ENCODE results near the gene DSP.

Gene DSP

DNA sequence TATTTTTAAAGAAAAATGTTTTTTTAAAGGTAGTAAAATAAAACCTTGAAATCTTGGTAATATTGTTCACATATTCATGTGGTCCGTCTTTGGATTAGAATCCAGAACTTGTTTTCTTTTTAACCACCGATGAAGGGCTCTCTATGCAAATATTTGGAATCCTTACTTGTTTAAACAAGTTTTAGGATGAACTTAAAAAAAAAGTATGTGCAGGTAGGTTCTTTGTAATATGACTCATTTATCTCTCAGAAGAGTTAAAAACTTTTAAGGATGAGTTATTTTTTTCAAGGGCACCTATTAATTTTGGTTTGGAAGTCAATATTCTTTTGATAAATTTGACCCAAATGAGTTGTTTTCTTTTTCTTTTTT lies 8.9 kb downstream of the DSP start:
- H3K4me2 ChIP-seq, result no peak overlapping the region

DNA sequence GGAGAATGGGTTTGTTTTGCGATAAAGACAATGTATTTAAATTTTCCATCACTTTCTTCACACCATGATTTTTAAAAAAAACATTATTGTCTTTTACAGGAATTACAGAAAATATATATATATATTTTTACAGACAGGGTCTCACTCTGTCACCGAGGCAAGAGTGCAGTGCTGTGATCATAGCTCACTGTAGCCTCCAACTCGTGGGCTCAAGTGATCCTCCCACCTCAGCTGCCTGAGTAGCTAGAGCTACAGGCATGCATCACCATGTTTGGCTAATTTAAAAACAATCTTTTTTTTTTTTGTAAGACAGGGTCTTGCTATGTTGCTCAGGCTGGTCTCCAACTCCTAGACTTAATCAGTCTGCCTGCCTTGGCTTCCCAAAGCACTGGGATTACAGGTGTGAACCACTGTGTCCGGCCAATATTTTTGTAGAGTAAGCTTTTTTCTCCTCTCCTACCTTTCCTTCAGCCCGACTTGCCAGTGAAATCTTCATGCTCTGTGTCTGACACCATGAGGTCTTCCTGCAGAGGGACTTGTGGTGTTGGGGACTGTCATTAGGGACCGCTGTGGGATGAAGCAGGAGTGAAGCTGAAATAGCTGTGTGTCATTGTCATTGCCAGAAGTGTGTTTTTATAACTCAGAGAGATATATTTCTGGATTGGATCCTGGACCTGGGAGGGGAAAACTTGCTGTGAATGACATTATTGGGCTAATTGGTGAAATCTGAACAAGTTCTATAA lies 13.2 kb downstream of the DSP start:
- Histone ChIP-seq H3K4me3 (no peak overlapping the region), H3K27ac (no peak overlapping the region), H4K20me1 (no peaks in the 10 kb centered on the region), H3K9ac (no peak overlapping the region), H3K36me3 (no peaks in the 10 kb centered on the region), H3K27me3 (no peaks in the 10 kb centered on the region), H3K4me2 (no peak overlapping the region), H3K4me1 (no peaks in the 10 kb centered on the region), H3K9me3 (replicated peaks in 1 of 11) (no peaks in the 10 kb centered on the region)
- TF ChIP-seq Cebpa-rat (IDR thresholded peaks at IDR 0.05), result no peak

More for the DNA sequence above, 8.9 kb downstream of the DSP start:
- Histone ChIP-seq H3K4me1 (no peaks in the 10 kb centered on the region), H4K20me1 (peaks cover 0 to 5% (median 0%) of the 10 kb centered on the region in 11 experiments; a peak in 2 of 22 replicates), H3K36me3 (no peaks in the 10 kb centered on the region), H3K27me3 (peaks cover 7 to 34% (median 25%) of the 10 kb centered on the region in 11 experiments), H3K27ac (no peak overlapping the region), H3K9me3 (replicated peaks in 1 of 11) (no peaks in the 10 kb centered on the region), H3K4me3 (no peak overlapping the region), H3K9ac (no peak overlapping the region)
- no peak for TF ChIP-seq Cebpa-rat (IDR thresholded peaks at IDR 0.05)

DNA sequence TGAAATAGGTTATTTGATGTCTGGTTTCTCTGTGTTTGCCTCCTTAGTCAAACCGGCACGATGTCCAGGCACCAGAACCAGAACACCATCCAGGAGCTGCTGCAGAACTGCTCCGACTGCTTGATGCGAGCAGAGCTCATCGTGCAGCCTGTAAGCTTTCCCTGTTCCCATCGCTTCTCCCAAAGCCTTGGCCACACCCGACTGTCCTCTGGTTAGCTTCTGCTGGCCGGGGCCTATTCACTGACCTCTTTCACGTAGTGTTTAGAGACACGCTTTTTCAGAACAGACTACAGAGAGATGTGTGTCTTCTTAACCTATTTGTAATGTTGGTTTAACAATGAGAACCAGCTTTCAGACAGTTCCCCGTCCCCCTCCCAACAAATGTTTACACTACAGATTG lies 14.2 kb downstream of the DSP start:
- H3K9me3 ChIP-seq (replicated peaks in 1 of 11), result no peaks in the 10 kb centered on the region
- H4K20me1 ChIP-seq, result no peaks in the 10 kb centered on the region
- H3K4me1 ChIP-seq, result no peaks in the 10 kb centered on the region
- no peaks in the 10 kb centered on the region for H3K36me3 ChIP-seq
- no peak overlapping the region for H3K27ac ChIP-seq
- no peak overlapping the region for H3K9ac ChIP-seq
- H3K4me2 ChIP-seq, result no peak overlapping the region
- H3K27me3 ChIP-seq, result no peaks in the 10 kb centered on the region
- no peak for TF ChIP-seq Cebpa-rat (IDR thresholded peaks at IDR 0.05)
- H3K4me3 ChIP-seq, result no peak overlapping the region

DNA sequence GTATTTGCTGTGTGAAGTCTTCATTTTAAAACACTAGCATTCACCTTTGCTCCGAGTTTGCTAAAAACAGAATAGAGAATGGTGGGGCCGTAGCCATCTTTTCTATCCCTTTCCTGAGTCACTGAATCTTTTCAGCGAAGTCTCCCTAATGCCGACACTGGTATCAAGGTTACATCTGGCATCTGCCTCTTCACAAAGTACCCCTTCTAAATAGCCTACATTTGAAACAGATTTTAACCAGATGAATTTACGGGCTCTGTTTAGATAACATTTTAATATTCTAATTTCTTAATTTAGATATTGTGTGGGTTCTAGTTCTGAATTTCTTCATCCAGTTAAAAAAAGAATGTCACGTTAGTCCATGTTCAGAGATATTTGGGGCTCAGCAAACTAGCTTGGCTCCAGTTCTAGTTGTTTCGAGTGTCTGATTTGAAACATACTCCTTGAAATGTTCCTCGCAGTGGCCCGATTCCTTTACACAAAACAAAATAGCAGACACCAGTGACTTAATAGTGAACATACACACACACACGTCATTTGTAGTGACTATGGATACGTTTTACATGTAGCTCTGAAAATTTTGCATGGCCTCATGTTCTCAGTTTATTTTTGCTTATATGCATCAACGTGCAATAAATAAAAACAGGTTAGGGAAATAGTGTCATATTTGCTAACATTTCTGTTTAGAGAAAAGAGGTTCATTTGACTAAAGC lies 15.1 kb downstream of the DSP start:
- no peak overlapping the region for H3K9ac ChIP-seq
- no peaks in the 10 kb centered on the region for H3K27me3 ChIP-seq
- H3K9me3 ChIP-seq (replicated peaks in 1 of 11), result no peaks in the 10 kb centered on the region
- H3K36me3 ChIP-seq, result no peaks in the 10 kb centered on the region
- H4K20me1 ChIP-seq, result no peaks in the 10 kb centered on the region
- H3K27ac ChIP-seq, result no peak overlapping the region
- no peaks in the 10 kb centered on the region for H3K4me1 ChIP-seq
- no peak overlapping the region for H3K4me3 ChIP-seq
- TF ChIP-seq Cebpa-rat (IDR thresholded peaks at IDR 0.05), result no peak
- H3K4me2 ChIP-seq, result no peak overlapping the region

DNA sequence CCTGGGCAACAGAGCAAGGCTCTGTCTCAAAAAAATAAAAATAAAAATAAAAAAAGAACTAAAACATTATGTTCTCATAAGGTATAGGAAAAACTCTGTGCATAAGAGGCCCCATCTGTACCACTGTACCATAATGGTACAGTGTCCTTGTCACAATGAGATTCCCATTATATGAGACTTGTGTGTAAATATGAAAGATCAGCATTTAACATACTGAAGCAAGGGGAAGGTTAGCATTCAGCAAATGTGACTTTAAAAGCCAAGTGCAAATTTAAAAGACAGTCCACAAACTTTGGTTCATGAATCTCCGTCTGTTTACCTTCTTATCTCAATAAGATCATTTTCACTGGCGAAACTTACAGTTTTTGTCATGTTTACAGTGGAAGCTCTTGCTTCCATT lies 16.2 kb downstream of the DSP start:
- Histone ChIP-seq H3K4me1 (no peaks in the 10 kb centered on the region), H3K27me3 (no peaks in the 10 kb centered on the region), H3K36me3 (no peaks in the 10 kb centered on the region), H3K27ac (no peak overlapping the region), H4K20me1 (no peaks in the 10 kb centered on the region), H3K9me3 (replicated peaks in 1 of 11) (no peaks in the 10 kb centered on the region), H3K9ac (no peak overlapping the region), H3K4me2 (no peak overlapping the region), H3K4me3 (no peak overlapping the region)
- no peak for TF ChIP-seq Cebpa-rat (IDR thresholded peaks at IDR 0.05)

DNA sequence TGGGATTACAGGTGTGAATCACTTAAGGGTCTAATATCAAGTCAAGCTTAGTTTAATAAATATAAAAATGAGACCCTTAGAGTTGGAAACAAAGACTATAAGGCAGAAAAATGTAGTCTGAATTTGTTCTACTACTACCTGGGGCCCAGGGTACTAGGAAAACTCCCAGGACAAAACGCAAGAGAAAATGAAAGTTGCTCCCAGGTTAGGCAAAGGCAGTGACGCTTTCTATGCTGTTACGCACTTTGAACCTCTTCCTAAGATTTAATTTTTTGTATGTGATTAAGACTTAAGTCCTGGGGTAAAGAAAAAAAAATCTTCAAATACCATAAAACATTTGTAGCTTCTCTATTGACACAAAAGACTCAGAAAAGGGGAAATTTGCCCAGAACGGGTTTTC lies 17.3 kb downstream of the DSP start:
- Histone ChIP-seq H3K9me3 (replicated peaks in 1 of 11) (no peaks in the 10 kb centered on the region), H3K4me3 (no peak overlapping the region), H3K27ac (no peak overlapping the region), H3K9ac (no peak overlapping the region), H3K4me2 (no peak overlapping the region), H3K27me3 (no peaks in the 10 kb centered on the region), H3K4me1 (no peaks in the 10 kb centered on the region), H4K20me1 (no peaks in the 10 kb centered on the region), H3K36me3 (no peaks in the 10 kb centered on the region)
- TF ChIP-seq Cebpa-rat (IDR thresholded peaks at IDR 0.05), result no peak

DNA sequence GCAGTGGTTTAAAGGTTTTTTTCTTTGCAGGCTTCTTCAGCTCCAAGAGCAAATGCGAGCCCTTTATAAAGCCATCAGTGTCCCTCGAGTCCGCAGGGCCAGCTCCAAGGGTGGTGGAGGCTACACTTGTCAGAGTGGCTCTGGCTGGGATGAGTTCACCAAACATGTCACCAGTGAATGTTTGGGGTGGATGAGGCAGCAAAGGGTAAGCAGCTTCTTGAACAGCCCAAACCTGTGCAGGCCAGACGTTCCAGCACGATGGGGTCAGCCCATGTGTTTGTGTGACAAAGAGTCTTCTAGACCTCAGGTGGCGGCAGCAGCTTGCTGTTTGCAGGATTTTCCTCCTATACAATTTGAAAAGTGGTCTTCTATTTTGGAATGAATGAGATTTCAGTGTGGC lies 17.7 kb downstream of the DSP start:
- Histone ChIP-seq H3K4me2 (no peak overlapping the region), H4K20me1 (no peaks in the 10 kb centered on the region), H3K36me3 (no peaks in the 10 kb centered on the region), H3K27ac (no peak overlapping the region), H3K9ac (no peak overlapping the region), H3K4me3 (no peak overlapping the region), H3K27me3 (no peaks in the 10 kb centered on the region), H3K4me1 (no peaks in the 10 kb centered on the region), H3K9me3 (replicated peaks in 1 of 11) (no peaks in the 10 kb centered on the region)
- TF ChIP-seq Cebpa-rat (IDR thresholded peaks at IDR 0.05), result no peak

DNA sequence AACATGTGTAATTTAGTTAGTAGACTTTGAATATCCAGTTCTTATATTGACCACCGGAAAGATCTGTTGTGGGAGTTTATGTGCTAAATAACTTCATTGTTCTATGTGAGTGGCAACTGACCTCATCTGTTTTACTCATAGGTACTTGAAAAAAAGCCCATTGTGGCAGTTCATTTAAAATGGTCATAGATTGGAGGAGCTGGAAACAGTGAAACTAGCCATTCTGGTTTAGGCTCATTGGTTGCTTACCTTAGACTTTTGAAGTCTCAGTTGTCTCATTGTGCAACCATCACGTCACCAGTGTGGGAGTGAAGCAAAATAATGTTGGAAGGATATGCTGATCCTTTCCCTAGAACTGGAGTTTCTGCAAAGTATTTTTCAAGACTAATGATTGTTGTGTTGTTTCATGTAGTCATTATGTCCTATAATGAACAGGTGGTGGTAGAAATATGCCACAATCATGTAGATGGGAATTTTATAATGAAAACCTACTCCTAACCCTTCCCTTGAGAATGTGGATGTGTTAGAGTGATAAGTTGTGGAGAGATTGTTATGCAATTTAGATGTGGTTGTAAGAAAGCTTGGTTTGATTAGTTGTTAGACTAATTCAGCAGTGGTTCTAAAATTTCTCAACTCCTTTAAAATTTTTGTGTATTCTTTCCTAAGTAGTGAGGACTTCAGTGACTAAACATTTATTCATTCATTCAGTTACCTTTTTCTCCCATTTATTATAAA lies 18.3 kb downstream of the DSP start:
- Histone ChIP-seq H3K27me3 (no peaks in the 10 kb centered on the region), H3K27ac (no peak overlapping the region), H4K20me1 (no peaks in the 10 kb centered on the region), H3K36me3 (no peaks in the 10 kb centered on the region), H3K4me1 (no peaks in the 10 kb centered on the region), H3K4me3 (no peak overlapping the region), H3K4me2 (no peak overlapping the region), H3K9ac (no peak overlapping the region), H3K9me3 (replicated peaks in 1 of 11) (no peaks in the 10 kb centered on the region)
- TF ChIP-seq Cebpa-rat (IDR thresholded peaks at IDR 0.05), result no peak

DNA sequence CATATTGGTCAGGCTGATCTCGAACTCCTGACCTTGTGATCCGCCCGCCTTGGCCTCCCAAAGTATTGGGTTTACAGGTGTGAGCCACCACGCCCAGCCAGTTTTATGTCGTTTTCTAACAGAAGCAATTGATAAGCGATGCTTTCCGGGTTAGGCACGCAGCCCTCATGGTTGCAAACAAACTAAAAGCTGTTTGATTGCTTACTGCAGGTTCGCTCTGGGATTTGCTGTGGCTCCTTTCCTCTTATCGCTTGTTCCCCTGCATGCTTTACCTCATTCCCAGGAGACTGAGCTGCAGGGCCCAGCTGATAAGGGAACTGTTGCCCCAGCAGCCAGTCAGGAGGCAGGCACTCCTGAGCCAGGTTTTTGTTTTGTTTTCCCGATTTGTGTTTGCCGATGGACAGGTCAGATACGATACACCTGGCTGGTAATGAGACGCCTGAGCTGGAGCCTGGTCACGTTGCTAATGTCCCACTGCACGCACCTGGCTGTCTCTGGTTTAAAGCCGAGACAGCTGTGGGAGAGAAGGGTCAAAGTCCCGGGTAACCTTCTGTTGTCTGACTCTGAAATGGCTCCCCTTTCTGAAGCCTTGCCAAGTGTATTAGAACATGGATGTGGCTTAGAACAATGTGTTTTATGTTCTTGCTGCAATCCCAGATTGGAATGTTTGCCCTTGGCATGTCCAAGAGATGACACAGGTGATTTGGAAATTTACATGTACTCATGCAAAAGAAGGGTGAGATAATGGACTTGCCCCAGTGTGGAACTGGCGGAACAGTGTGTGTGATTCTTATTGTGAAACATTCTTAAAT lies 19.9 kb downstream of the DSP start:
- Histone ChIP-seq H3K4me1 (no peaks in the 10 kb centered on the region), H3K36me3 (no peaks in the 10 kb centered on the region), H3K4me2 (no peak overlapping the region), H3K4me3 (no peak overlapping the region), H3K27ac (no peak overlapping the region), H3K9ac (no peak overlapping the region), H3K27me3 (no peaks in the 10 kb centered on the region), H3K9me3 (replicated peaks in 1 of 11) (no peaks in the 10 kb centered on the region), H4K20me1 (no peaks in the 10 kb centered on the region)
- no peak for TF ChIP-seq Cebpa-rat (IDR thresholded peaks at IDR 0.05)
